GM20000 (cell line): ENCODE measurements around the gene DTX4.
A peak's percentile ranks its signal among the peaks of the same experiment; 100 is the strongest.

Source experiments
- DNase-seq: peaks from one replicate; pipeline ENCODE4 v3.0.0; 2012; ENCODE audit warnings: low spot score
- CTCF ChIP-seq: IDR thresholded peaks from 2 replicates; pipeline ENCODE4 v1.5.1; 2012; ENCODE audit warnings: mild to moderate bottlenecking, control low read depth; ENCODE audit errors: extremely low read depth, missing control alignments

DTX4 gene

GRCh38 chr11:59214141-59214893 is 42.4 kb downstream of the DTX4 start:
- no peak for DNase-seq
- no peak for TF ChIP-seq CTCF

- peak; percentile 66 for DNase-seq
- TF ChIP-seq CTCF = no peak
Measured at GRCh38 chr11:59216641-59217564, 45.0 kb downstream of the DTX4 start.

GRCh38 chr11:59218319-59218718 is 46.4 kb downstream of the DTX4 start:
- TF ChIP-seq CTCF = no peak
- no peak for DNase-seq

GRCh38 chr11:59218893-59219292 is 47.0 kb downstream of the DTX4 start:
- DNase-seq = no peak

GRCh38 chr11:59219836-59220235 is 47.9 kb downstream of the DTX4 start:
- TF ChIP-seq CTCF = no peak

More at GRCh38 chr11:59218893-59219292, 47.0 kb downstream of the DTX4 start:
- no peak for TF ChIP-seq CTCF

GRCh38 chr11:59221441-59221840 is 49.5 kb downstream of the DTX4 start:
- TF ChIP-seq CTCF = no peak
- DNase-seq = no peak

More at GRCh38 chr11:59219836-59220235, 47.9 kb downstream of the DTX4 start:
- DNase-seq = no peak
